Tongue (tissue), 2 donors: ENCODE results near the gene PPP1R8. TPM values are rescaled to one million over a fixed set of nuclear protein-coding genes. Genes with fewer than 3 reads are reported as not detected.
"Not testable (repeated sequence)": the region's sequence is repeated elsewhere in the genome, so short reads cannot be mapped to it uniquely, and the experiment has no call there.

Experiments
- DNase-seq: peaks from one replicate; pipeline ENCODE4 v3.0.0-alpha.2; 2015
- total RNA-seq: library from RNA; depleted of rRNA; stranded (reverse); fragments of >200 nt; gene quantifications from one replicate; pipeline ENCODE4 v1.2.3, GENCODE V29; 2014

The PPP1R8 gene
- total RNA-seq: 32.9 TPM

DNA sequence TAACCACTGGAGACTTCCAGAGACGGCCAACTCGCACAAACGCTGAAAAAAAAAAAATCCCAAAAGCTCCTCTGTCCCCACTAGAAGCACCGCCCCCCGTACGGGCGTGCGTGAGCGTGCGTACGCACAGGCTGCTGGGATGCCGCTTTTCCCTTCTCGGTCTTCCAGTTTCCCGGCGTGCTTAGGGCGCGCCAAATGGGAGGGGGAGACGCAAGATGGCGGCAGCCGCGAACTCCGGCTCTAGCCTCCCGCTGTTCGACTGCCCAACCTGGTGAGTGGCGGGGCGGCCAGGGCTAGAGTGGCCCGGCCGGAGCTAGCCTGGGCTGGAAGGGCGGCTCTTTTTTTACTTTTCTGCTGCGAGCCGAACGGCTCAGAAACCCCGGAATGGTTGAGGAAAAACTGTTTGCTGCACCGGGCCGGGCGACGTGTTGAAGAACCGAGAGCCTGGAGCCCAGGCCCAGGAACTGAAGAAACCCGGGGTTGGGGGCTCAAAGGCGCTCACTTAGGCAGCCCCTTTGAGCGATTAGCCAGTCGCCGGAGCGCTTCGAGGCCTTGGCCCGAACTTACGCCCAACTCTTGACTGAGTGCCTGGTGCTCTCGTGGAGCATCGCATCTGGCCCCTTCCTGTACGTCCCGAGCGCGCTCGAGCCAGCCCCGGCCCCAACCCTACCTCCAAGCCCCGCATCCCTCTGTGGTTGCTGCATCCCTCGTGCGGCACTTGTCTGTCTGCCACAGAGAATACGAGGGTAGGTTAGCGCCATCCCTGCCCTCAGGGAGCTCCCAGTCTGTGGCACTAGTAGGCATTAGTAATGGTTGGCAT lies at the start of gene PPP1R8:
Gene PPP1R8, plus strand, starts transcription at position 162 of the 820 bp plus-strand sequence. Its CDS starts 54 bp downstream, at position 216.
- DNase-seq: peak; percentile 99

DNA sequence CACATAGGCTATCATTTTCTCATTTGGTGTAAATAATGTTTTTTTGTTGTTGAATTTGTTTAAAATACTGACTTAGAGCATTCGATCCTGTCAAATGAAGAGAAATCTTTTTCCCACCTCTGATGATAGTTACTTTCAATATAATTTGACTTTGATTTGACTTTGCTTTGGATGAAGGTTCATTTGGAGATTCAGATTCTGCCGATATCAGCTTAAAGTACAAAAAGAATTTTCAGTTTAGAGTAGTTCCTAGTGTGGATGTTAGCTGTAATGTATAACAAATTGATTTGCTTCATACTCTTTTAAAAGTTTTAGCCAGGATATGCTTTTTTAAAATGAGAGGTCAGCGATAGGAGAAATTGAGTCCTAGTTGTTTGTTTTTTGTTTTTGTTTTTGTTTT lies 47.6 kb upstream of the PPP1R8 start:
- DNase-seq: no peak

DNA sequence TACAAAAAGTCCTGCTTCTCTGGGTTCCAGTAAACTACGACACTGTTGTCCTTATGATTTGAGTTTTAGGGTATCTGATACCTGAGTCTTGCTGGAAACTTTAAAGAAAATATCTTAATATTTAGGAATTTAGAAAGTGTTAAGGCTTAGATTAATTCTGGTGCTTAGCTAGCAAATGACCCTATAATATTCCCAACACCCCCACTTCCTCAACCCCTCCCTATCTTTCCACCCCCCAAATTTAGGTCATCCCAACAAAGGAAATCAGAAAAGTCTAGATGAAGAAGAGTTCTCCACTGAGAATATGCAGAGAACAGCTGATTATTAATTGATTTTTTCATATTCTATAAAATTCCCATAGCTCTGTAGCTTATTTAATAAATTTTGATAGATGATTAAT lies 45.9 kb upstream of the PPP1R8 start:
- no peak for DNase-seq

DNA sequence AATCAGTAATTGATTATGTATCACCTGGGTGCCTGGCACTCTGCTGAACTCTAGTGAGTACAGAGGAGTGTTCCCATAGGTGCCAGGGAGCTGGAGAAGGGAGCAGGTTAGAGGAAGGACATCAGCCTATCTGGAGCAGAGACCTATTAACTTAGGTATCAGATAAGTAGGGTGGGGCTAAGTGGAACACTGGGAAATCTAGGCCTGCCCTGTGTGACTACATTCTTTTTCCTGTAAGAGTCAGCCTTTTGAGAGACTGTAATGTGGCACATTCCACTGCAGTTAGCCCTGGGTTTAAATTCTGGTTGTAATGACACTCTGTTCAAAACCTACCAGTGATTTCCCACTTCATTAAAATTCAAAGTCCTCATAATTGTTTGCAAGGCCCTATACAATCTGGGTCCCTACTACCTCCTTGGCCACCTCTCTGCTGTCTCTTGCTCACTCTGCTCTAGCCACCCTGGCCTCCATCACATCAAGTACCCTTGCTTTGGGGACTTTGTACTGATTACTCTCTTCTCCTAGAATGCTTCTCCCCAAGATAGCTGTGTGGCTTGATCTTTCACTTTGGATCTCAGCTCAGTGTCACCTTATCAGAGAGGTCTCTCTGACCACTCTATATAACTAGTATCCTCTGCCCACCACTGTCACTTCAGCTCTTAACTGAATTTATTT lies 44.7 kb upstream of the PPP1R8 start:
- DNase-seq: no peak

DNA sequence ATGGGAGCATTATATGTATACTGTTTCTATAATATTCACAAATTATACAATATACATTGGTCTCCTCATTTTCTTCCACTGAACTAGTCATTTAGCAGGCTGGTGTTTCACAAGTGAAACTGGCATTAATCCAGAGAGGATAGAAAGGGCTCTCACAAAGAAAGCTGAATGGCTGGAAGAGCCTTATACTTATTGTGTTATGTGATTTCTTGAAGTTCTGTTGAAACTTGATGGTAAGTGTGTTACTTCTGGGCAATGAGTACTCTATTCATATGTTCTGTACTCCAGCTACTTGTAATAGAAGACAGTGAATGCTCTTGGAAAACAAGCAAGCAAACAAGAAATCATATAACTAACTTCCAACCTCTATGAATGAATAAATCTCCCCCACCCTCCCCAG lies 42.7 kb upstream of the PPP1R8 start:
- peak; percentile 8 for DNase-seq

DNA sequence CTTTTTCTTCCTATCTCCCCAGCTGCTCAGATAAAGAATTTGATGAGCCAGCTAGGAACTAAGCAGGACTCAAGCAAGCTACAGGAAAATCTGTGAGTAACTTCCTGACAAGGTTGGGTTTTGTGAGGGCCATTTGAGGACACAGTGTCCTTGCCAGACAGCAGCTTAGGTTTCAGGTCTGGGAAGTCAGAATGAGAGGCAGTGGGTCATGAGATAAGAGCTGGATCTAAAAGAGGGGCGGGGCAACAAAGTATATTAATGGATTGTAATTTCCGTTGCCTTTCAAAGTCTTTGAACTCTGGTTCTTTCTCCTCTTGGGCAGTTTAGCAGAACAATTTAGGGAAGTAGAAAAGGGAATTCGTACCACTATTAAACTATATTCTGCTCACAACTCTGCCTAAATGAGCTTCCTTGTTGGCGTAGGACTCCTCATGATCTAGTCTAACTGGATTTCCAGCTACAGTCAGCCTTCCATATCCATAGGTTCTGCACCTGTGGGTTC lies 41.0 kb upstream of the PPP1R8 start:
- DNase-seq: no peak

DNA sequence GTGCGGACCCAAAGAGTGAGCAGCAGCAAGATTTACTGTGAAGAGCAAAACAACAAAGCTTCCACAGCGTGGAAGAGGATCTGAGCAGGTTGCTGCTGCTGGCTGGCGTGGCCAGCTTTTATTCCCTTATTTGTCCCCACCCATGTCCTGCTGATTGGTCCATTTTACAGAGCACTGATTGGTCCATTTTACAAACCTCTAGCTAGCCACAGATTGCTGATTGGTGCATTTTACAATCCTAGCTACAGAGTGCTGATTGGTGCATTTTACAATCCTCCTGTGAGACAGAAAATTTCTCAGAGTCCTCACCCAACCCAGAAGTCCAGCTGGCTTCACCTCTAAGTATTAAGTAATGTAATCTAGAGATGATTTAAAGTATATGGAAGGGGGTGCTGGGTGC lies 40.3 kb upstream of the PPP1R8 start:
- not testable (repeated sequence) for DNase-seq

DNA sequence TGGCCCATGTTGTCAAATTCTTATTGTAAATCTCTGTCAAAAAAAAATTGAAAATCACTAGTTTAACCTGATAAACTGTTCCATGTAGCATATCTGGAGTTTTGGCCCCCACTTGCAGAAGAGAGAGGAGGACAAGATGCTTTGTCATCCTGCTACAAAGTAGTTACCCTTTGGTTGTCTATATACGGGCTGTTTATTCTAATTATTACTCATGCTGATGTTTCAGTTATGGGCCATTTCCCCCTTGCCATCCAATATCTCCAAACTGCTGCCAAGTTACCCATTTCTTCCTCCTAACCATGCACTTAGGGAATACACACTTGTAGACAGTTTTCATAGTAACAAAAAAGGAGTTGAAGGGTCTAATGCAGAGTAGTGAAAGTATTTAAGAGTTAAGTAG lies 35.0 kb upstream of the PPP1R8 start:
- no peak for DNase-seq

DNA sequence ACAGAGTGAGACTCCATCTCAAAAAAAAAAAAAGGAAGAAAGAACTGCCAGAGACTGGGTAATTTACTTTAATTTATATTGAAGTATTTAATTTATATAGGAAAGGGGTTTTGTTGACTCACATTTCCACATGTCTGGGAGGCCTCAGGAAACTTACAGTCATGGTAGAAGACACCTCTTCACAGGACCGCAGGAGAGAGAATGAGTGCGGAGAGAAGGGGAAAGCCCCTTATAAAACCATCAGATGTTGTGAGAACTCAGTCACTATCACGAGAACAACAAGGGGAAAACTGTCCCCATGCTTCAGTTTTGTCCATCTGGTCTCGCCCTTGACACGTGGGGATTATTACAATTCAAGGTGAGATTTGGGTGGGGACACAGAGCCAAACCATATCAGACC lies 25.8 kb upstream of the PPP1R8 start:
- DNase-seq: no peak

DNA sequence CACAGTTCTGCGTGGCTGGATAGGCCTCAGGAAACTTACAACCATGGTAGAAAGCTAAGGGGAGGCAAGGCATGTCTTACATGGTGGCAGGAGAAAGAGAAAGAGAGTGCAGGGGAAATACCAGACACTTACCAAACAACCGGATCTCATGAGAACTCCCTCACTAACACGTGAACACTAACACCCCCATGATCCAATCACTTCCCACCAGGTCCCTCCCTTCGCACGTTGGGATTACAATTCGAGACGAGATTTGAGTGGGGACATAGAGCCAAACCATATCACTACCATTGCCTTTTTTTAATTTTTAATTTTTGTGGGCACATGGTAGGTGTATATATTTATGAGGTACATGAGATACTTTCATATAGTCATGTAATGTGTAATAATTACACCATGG lies 23.8 kb upstream of the PPP1R8 start:
- no peak for DNase-seq

DNA sequence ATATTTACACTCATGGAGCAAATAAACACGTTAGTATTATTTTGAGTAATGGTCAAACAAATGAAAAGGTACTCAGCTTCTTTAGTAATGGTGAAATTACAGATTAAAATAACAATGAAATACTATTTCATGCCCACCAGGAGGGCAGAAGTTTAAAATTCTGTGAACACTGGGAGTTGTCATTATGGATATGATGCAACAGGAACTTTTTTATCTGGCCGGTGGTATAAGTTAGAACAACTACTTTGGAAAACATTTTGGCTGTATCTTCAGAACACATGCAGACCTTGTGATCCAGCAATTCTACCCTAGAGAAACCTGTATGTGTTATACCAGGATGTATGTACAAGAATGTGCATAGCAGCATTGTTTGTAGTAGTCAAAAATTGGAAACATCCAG lies 23.2 kb upstream of the PPP1R8 start:
- DNase-seq: no peak

DNA sequence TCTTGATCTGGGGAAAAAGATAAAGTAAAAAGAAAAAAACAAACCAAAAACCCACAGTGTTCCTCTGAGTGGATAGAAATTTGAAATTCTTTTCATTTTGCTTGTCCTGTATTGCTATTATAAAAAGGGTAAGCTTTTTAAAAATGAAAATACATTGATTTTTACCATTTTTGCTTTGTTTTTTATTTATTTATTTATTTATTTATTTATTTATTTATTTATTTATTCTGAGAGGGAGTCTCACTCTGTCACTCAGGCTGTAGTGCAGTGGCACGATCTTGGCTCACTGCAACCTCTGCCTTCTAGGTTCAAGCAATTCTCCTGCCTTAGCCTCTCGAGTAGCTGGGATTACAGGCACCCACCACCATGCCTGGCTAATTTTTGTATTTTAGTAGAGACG lies 22.5 kb upstream of the PPP1R8 start:
- DNase-seq: not testable (repeated sequence)

DNA sequence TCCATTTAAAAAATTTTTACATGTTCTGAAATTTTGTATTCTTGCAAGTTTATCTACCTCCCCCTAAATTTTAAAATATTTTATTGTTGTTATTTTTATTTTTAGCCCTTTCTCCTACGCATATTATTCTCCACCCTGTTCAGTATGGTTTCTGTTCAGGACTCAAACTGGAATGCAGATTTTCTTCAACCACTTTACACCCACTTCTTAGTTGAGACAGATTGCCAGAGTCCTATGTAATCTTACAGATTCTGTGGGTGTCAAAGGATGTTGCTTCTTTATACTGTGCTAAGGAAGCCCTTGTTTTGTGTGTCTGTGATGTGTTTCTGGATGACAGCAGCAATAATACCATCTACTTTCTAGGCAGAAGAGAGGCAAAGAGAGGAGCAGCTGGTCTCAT lies 20.7 kb upstream of the PPP1R8 start:
- no peak for DNase-seq

DNA sequence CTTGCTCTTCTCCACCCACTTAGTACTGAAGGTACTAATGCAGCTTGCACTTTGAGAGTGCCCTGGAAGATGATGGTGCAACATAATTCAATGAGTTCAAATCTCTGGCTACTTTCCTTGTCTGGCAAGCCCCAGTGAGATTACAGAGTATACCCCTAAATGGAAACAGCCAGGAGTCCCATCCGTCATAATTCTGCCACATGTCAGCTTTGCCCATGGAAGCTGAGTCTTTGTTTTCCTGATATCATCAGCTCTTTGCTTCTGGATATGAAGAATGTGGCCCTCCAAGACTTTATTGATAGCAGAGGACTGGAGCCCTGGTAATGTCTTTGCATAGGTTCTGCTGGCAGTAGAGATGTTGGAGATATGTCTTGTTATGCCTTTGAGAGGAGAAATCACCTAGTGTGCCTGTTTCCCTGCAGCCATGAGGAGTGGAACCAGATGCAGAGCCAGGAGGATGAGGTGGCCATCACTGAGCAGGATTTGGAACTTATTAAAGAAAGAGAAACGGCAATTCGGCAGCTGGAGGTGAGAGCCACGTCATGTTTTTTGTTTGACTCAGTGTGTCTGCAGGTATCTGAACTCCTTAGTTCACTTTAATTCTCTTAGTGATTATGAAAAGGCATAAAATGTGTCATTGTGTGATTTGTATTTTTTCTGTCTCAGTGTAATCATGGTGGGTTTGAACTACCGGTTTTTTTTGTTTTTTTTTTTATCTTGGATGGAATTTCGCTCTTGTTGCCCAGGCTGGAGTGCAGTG lies 18.7 kb upstream of the PPP1R8 start:
- DNase-seq: no peak

DNA sequence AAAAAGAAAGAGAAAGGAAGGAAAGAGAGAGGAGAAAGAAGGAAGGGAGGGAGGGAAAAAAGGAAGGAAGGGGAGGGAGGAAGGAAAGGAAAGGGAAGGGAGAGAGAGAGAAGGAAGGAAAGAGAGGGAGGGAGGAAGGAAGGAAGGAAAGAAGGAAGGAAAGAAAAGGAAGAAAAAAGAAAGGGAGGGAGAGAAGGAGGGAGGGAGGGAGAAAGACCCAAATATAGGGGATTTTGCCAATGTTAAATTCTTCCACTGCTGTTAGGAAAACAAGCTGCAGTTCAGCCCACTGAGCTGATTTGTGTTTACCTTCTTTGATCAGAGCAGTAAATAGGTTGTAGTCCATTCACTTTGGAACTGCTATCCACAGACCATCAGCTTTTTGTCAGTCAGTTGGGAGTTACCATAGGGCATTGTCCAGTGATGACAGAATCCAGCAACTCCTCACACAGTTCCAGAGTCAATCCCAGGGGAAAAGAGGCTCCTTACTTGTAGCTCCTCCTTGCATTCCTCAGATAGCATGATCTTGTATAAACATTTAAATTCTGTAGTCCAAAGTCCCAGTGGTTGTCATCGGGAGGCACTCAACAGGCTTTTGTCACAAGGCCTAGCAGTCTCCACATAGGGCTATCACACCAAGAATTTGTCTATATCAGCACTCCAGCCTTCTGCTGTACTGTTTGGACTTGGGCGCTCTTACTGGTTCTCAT lies 13.5 kb upstream of the PPP1R8 start:
- DNase-seq: peak; percentile 4

DNA sequence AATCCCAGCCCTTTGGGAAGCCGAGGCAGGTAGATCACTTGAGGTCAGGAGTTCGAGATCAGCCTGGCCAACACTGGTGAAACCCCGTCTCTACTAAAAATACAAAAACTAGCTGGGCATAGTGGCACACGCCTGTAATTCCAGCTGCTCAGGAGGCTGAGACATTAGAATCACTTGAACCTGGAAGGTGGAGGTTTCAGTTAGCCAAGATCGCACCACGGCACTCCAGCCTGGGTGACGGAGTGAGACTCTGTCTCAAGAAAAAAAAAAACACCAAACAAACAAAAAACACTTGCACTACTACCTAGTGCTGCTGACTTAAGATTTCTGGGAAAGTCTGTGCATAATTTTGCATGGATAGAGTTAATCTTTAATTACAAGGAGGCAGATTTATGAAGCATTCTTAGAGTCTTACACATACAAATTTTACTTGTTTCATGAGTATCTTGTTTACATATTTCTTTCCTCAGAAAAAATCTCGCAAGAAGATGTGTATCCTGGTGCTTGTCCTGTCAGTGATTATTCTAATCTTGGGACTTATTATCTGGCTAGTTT lies 8.7 kb upstream of the PPP1R8 start:
- DNase-seq: no peak

DNA sequence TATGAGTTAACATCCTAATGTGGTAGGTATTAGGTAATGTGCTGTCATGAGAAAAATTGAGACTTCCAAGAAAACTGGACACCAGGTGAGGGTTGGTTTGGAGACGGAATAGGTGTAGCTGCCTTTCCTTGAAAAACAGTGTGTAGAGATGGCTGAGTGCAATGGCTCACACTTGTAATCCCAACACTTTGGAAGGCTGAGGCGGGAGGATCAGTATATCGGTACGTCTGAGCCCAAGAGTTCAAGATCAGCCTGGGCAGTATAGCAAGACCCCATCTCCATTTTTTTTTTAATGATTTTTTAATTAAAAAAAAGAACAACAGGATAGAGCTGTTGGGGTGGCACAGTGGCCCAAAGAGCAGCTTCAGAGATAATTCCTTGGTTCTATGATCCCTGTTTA lies 6.8 kb upstream of the PPP1R8 start:
- no peak for DNase-seq

DNA sequence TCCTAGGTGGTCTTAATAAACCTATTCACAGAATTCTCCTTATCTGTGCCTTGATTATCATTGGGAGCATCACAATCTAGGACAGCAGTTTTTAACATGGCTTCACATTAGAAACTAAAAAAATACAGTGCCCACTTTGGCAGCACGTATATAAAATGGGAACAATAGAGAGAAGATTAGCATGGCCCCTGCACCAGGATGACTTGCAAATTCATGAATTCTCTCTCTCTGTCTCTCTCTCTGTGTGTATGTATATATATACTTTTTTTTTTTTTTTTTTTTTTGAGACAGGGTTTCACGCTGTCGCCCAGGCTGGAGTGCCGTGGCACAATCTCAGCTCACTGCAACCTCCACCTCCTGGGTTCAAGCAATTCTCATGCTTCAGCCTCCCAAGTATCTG lies 6.2 kb upstream of the PPP1R8 start:
- DNase-seq: no peak

DNA sequence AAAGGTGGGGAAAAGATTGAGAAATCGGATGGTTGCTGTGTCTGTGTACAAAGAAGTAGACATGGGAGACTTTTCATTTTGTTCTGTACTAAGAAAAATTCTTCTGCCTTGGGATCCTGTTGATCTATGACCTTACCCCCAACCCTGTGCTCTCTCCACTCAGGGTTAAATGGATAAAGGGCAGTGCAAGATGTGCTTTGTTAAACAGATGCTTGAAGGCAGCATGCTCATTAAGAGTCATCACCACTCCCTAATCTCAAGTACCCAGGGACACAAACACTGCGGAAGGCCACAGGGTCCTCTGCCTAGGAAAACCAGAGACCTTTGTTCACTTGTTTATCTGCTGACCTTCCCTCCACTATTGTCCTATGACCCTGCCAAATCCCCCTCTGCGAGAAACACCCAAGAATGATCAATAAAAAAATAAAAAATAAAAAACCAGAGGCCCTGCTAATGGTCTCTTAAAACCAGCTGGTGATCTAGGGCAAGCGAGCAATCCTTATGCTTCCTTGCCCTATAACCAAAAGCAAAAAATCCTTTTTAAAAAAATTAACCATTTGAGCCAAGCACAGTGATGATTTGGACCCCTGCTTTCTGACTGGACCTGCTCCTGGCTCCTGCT lies 1.1 kb upstream of the PPP1R8 start:
- not testable (repeated sequence) for DNase-seq

DNA sequence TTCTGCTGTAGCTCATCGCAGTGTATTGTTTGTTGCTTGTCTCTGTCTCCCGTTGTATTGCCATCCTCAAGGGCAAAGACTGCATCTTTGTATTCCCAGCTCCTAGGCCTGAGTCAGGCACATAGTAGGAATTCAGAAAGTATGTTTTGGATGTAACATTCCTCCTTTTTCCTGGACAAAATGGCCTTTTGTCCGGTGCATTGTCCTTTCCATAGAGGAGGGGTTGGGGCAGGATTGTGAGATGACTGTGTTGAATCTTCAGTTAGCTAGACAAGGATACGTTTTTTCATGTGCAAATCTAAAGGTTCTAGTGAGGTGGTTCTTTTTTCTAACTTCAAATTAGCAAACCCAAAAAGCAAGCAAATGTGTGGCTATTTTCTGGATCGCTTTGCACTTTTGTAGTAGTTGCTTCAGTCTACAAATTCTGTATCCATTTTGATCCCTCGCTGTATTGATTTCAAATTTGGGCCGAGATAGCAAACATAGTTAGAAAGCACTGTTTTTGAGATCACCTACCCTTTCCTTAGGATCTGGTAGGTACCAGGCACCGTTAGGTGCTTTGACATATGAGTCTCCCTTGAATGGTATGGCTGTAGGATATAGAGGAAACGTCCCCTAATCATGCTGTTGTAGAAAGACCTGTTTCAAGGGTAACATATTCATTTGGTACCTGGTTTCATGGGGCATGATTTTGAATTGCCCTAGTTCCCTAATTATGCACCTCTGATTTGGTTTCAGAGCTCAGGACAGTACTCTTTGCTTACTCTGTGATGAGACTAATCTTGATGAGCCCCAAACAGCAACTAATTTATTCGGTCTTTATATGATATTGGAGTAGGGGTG lies 1.2 kb downstream of the PPP1R8 start:
- DNase-seq: no peak

DNA sequence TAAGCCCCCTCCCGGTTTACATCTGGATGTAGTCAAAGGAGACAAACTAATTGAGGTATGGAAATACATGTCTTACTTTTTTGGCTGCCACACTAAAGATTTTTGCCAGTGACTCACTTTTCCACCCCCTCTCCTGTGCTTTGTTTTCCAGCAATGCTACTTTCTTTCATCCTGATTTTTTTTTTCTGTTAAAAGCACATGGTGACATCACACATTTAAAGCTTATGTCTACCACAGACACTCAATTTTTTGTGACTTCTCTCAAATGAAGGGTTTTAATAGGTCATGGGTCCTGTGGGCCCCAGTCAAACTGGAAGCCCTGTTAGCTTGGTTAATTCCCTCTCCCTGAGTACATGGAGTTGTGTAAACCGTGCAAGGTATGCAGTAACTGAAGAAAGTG lies 2.2 kb downstream of the PPP1R8 start:
- no peak for DNase-seq
